ENCODE results near the gene ADCY5.
"Not testable (repeated sequence)": the region's sequence is repeated elsewhere in the genome, so short reads cannot be mapped to it uniquely, and the experiment has no call there.

ADCY5 gene

DNA sequence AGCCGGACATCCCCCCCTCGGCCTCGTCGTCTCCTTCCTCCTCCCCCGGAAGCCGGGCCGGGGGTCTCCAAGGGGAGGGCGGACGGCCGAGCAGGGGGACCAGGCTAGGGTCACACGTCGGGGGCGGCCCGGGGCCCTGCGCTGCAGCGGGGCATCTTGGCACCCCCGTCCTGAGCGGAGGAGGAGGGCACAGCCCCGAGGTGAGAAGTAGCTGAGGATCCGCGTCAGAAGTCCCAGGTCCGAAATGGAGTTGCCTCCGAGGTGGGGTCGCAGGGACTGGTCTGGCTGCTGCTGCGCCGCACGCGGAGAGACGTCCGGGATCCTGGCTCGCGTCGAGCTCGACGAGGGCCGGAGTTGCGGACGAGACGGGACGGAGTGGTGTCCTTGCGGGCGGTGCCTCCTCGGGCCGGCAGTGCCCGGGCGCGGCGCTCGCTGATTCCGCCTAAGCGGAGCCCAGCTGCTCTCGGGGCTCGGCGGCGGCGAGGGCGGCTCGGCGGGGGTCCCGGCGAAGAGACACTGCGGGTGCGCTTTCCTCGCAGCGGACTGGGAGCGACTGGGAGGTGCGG is at the start of gene ADCY5:
Gene ADCY5 (minus strand): TSS at position 555 of the 566 bp plus-strand sequence. CDS start 545 bp downstream, at position 10.
- no peak for DNase-seq (ENCODE audit: low read depth)

DNA sequence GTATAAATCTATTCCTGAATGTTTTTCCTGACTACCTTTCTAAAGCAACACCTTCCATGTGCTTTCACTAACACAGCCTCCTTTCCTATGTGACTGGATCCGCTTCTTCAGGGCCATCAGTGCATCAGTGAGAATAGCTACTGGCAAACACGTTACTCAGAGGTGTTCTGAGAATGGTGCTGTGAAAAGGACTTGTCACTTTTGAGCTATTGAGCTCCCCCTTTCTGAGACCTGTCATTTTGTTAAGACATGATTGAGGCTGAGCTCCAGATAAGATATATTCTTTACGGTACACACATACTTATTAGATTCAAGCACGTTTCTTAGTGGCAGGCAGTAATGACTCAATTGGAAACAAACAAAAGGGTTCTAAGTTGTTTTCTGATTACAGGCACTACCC is 45.0 kb upstream of the ADCY5 start:
- DNase-seq (ENCODE audit: low read depth), result no peak

DNA sequence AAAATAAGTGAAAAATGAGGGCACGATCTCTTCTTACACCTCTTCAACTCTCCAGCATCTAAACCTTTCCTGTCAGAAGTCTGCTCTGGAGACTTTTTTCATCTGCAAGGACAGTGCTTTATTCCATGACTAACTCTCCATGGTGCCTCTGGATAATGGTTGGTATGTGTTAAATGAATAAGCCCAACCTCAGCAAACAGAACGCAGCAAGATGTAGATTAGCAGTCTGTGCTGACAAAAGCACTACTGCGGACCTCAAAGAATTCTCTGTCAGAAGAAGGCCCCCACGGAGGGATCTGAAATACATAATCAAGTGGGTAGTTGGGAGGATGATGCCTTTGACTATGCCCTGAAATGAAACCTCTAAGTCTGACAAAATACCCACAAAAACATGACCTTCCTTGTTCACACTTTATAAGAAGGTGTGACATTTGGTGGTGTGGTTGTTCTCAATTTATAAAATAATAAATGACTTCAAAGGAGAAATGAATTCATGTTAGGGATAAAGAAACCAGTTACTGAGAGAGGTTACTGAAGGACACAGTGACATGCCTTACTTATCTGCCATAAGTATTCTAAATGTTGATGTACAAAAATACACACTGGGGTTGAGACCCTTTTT is 43.2 kb upstream of the ADCY5 start:
- no peak for DNase-seq (ENCODE audit: low read depth)

DNA sequence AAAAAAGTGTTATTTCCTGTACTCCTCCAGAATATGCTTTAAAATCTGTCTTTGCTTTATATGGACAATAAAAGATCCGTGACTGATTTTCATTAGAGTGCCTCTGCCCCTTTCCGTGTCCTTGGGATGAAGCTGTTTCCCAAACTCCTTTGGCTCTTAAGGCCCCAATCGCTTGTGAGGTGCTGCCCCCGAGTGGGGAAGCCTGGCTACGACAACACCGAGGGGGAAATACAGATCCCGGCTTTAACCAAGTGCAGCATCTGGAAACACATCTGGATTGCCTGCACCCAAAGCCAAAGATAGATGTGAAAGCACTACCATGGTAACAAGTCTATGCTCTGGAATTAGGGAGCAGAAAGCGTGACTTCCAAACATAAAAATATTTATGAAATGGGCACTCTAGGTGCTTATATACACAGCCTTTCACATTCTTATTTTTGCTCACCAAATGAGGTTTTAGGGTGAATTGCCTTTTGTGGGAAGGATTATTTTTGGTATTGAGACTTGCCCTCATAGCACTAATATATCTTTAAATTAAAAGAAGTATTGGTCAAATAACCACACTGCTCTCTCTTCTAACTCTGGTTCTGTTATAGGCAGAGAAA is 40.6 kb upstream of the ADCY5 start:
- DNase-seq (ENCODE audit: low read depth), result no peak

DNA sequence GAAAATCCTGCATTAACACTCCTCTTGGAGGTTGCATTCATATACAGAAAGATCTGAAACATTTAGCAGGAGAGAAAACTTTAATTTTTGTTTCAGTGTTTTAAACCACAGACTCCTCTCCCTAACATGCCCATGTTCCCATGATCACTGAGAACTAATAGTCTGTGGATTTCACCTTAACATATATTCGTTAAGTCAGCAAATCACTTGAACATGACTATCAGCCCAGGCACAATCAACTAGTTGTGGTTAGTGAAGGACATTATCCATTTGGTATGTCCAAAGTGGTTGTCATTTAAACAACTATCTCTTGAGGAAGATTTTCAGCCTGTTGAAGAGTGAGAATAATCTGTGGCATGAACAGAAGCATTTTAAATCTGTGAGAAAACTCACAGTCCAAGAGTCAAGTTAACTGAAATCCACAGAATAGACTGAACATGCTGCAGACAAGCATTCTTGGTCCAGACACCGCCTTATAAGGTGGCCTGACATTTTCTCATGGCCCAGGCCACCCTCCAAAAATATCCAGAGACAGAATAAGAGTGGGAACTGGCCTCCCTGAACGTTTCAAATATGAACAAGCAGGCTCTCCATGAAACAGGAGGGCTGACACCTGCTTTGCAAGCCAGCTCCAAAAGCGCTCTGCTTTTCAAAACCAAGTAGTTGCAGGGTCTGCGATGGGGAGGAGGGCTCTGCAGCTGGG is 39.9 kb upstream of the ADCY5 start:
- no peak for DNase-seq (ENCODE audit: low read depth)

DNA sequence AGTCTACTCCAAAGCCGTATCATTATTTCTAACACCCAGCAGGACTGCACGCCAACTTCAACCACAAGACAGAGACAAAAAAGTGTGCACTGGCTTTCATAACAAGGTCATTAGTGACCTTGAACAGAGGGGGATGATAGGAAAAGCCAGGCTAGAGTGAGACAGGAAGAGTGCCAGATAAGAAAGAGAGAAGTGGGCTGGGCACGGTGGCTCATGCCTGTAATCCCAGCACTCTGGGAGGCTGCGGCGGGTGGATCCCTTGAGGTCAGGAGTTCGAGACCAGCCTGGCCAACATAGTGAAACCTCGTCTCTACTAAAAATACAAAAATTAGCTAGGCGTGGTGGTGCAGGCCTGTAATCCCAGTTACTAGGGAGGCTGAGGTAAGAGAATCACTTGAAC is 38.2 kb upstream of the ADCY5 start:
- not testable (repeated sequence) for DNase-seq (ENCODE audit: low read depth)

DNA sequence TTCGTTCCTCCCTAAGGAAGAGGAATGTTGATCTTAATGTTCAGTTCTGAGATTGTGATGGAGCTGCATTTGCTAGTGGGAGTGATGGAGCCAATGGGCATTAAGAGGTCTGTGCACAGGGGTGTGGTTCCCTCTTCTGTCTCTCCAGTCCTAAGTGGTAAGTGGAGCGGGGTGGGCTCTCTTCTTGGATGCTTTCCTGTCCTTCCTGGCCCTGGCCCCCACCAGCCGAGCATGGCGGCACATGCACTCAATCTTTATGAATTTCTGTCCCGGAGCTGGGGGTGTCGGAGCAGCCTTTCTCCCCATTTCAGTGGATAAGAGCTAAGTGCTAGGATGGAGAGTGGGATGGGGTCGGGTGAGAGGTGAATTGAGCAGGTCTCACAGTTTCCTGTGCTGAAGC is 37.6 kb upstream of the ADCY5 start:
- no peak for DNase-seq (ENCODE audit: low read depth)

DNA sequence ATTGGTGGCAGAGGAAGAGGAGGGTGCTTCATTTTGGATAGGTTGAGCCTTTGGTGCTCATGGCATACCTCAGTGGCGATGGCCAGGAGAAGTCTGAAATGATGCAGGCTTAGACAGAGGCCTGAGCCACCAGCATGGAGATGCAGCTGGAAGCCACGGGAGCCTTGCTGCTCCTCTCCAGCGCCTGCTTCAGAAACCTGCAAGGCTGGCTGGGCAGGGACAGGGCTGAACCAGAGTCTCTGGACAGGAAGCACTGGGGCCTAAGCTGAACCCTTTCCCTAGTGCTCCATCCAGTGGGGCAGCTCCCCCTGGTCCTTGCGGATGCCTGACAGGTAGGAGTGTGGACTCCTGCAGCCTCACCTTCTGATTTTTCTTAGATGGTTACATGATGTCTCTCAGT is 36.7 kb upstream of the ADCY5 start:
- no peak for DNase-seq (ENCODE audit: low read depth)

DNA sequence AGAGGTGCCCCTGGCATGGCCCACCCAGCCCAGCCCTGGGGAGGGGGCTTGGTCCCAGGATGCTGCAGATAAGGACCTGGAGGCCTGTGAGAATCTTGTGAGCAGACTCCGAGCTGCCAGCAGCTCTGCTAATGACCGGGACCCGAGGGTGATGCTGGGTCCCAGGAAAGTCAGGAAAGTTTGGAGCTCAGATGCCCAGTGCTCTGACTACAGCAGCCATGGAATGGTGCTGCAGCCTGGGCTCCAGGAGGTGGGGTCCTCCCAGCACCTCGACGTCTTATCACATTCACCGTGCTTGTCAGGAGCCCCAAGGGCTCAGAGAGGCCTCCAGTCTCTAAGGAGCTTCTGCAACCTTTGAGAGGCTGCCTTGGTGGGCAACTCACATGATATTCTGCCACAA is 34.3 kb upstream of the ADCY5 start:
- DNase-seq (ENCODE audit: low read depth), result no peak

DNA sequence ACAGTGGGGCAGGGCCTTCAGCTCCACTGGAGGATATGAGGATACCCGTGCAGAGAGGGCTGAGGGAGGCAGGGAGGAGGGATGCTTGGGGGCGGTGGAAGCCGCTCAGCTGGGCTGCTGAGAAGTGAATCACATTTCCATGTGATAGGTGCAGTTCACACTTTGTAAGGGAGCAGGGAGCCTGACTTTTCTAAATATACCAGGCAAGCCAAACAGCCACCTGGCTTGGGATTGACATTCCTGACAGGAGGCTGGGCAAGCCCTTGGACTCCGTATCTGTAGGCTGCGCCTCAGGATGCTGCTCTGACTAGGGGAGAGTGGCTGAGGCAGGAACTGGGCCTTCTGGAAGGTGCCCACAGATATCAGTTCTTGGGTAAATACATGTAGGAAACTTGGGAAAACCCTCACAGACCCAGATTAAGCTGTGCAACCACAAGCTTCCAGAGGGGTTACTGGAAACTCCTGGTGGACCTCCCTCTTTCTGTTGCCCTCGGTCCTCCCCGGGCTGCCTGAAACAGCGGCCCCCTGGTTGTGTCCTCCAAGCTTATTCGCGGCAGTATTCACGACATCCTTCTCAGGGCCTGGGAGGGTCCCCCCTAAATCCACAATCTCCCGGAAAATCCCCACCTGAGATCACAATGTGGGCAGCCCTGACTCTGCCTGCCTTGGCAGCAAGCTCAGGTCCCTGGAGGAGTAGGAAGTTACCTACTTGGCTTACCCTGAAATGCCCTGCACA is 33.0 kb upstream of the ADCY5 start:
- no peak for DNase-seq (ENCODE audit: low read depth)

DNA sequence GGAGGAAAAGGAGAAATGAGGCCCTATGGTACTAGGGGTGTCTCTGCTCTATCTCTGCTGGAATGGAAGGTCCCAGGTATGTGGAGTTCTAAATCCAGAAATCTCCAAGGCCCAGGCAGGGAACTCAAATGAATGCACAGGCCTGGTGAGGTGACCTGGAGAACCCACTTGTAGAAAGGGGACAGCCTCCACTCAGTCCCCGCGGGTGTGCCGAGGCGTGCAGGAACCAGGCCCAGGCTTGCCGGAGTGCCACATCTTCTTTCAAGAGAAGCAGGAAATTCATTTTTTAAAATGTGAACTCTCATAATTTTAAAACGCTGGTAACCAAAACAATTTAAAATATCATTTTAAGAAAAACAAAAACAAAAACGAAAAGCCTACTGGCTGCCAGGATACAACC is 32.2 kb upstream of the ADCY5 start:
- DNase-seq (ENCODE audit: low read depth), result no peak

DNA sequence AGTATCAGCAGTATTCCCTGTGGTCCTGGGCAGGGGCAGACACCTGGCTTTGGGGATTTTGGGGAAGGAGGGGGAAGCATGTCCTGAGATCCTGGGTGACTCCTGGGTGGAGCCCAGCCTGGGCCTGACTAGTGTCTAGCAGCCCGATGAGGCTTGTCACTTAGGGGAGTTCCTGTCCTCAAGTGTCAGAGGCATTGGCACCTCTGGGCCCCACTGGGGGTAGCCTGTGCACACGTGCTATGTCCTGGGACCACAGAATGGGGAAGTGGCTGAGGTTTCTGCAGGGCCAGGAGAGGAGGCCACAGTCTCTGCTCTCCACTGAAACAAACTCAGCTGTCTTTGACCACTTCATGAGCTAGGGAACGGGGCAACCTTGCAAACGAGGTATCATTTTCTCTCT is 31.5 kb upstream of the ADCY5 start:
- no peak for DNase-seq (ENCODE audit: low read depth)

DNA sequence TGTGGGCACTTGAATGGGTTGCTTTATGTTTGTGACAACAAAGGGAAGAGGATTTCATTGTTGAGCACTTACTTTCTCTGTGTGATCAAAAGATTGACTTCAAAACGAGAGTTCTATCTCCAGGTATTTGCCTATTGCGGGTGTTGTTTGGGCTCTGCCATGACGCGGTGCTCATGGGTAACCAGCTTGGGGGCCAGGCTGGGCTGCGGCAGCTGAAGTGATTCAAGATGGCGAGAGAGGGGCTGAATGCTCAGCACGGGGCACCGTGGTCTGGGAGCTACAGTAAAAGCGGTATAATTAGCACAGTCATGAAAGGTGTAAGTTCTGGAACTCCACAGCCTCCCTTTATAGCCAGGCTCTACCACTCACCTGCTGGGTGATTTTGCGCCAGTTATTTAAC is 31.0 kb upstream of the ADCY5 start:
- DNase-seq (ENCODE audit: low read depth), result no peak

DNA sequence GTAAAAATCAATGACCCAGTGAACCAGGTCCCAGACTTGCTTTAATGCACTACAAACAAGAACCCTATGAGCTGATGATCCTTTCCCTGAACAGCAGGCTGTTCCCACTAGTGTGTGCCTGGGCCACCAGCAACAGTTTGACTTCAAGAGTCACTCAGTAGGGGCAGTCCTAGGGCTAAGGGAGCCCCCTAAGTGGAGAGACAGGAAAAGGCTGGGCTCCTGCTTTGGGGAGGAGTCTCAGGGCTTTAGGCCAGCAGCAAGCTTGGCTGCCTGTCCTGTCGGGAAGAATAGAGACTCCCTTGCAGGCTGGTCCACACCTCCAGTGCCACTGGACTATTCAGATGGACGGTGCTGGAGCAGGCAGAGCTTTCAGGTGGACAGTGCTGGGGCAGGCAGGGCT is 29.4 kb upstream of the ADCY5 start:
- no peak for DNase-seq (ENCODE audit: low read depth)

DNA sequence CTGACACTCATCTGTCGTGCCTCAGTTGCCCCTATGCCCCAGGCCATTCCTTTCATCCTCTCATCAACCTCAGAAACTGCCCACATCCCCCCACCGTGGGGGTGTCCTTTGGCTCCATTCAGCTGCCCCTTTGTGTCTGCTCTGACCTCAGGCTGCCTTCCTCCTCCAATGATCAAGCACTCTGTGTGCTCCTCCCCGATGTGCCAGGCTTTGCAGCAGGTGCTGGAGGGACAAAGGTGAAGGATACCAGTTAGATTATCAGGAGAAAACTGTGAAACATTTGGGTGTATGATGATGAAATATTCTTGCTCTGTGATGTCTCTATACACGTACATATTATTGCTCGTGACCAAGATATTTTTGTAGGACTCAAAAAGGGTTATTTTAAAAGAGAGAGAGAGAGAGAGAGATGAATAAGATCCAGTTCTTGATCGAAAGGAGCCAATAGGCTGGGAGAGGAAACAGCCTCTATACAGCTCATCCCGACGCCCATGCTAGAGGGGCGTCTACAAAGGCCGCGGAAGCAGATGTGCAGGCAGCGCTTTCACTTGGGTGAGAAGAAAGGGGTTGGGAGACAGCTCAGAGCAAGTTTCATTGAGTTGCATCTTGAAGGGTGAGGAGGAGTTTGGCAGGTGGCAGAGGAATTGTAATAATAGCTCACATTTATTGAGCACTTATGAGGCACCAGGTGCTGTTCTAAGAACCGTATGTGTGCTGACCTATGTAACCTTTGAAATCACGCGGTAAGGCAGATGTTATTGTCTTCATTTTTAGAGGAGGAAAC is 28.3 kb upstream of the ADCY5 start:
- DNase-seq (ENCODE audit: low read depth), result no peak

DNA sequence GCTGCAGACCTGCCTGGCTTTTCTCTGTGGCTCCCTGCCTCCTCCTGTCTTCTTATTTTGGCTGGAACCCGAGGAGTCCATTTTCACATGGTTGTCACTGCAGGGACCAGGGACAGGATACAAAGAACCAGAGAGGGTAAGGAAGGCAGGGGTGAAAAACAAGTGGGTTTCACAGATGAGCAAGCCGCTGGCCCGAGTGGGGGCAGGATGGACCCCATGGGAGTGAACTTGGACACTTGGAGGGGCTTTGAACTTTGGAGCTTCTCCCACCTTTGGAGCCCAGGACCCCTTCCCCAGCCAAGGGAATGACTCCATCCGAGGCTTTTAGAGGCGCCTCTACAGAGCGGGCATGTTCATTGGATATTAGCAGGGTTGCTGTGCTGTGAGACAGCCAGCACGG is 26.9 kb upstream of the ADCY5 start:
- DNase-seq (ENCODE audit: low read depth), result no peak

DNA sequence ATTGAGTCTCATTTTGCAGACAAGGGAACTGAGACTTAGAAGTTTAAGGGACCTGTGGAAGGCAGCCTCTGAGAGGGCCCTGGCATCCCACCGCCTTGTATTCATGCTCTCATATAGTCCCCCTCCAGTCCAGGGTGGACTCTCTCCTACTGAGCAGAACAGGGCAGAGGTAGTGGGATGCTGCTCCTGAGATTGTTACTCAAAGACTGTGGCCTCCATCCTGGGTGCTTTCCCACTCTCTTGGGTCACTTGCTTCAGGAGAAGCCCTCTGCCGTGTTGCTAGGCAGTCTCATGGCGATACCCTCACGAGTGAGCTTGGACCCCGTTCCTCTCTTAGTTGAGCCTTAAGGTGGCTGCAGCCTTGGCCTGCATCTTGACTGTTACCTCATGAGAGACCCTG is 22.2 kb upstream of the ADCY5 start:
- no peak for DNase-seq (ENCODE audit: low read depth)

DNA sequence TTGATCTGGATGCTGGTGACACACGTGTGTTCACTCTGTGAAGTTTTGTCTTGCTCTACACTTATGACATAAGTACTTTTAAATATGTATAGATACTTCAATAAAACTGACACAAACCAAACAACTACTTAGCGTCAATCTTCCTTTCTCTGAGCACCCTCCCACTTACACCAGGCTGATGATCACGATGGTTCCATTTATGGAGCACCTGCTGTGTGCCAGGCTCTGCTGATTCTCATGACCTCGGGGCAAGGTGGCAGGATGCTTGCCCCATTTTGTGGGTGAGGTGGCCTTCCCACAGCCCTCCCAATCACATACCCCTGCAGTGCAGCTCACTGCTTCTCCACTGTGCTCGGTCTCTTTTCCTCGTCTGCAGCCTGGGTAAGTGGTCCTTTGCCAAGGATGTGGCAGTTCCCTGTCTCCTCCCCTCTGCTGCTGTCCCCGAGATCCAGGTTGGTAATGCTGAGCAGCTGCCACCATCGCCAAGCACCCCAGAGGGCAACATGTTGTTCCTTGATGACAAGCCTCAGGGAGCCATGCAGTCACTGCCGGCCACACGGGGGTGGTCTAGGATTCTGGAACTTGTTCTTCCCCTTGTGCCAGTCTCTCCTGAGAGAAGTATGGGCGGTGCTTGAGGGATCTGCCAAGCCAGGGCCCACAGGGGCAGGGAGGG is 20.6 kb upstream of the ADCY5 start:
- no peak for DNase-seq (ENCODE audit: low read depth)

DNA sequence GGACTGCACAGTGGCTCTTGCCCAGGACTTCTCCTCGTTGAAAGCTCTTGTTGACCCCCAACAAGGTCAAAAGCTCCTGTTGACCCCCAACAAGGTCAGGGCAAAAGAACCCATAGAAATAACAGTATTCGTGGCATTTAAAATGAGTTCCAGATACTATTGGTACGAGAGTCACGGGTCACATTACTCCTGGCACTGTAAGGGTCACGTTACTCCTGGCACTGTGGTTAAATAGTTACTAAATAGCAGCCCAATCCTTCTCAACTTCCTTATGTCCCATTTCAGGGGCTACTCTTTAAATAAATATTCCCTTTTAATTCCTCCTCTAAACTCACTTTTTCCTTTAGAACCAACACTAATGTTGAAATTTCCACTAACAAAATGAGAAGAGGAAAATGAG is 18.2 kb upstream of the ADCY5 start:
- no peak for DNase-seq (ENCODE audit: low read depth)

DNA sequence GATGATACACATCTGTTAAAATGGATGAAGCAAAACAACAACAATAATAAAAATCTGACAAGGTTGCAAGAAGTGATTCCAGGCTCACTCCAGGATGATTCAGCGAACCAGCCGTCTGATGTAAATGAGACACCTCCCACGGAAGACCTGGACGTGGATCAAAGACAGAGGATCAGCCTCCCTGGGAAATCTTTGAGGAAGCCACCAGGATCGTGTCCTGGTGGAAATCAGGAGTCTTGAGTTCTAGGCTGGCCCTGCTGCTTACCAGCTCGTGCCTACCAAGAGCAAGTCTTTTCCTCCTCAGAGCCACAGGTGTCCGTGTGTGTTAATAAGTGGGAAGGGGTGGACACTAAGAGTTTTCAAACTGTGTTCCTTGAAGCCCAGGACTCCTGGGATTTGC is 15.3 kb upstream of the ADCY5 start:
- DNase-seq (ENCODE audit: low read depth), result no peak

DNA sequence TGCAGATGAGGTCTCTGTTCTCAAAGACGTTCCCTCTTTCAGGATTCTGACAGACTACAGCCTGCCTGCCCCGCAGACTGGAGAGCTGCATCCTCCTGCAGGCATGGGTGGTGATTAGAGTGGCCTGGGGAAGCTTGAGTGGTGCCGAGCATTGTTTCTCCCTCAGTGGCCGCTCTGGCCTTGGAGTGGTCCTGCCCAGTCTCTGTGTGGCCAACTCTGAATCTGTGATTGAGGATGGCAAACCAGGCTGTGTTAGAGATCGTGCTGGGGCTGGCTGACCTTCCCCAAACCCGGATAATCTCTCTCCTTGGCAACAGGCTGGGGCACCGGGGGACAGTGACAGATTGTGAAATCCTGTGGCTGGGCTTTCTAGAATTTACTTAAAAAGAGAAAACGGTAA is 11.0 kb upstream of the ADCY5 start:
- no peak for DNase-seq (ENCODE audit: low read depth)

Measured in stimulated activated CD4-positive, alpha-beta T cell treated with anti-CD3 and anti-CD28 coated beads, Interleukin-2, amount 100 ng/mL, for 4 hours (primary cell).